SH-SY5Y (cell line): Measurements from ENCODE around the gene MAPK9.

ENCODE experiments used
- GATA2 ChIP-seq: IDR thresholded peaks from 2 replicates; pipeline ENCODE4 v1.6.1; 2011; ENCODE audit warnings: mild to moderate bottlenecking, low read depth, low read length
- GATA3 ChIP-seq: IDR thresholded peaks from 2 replicates; pipeline ENCODE4 v1.6.1; 2011; ENCODE audit warnings: low read depth, mild to moderate bottlenecking, low read length, moderate library complexity

Gene MAPK9

DNA sequence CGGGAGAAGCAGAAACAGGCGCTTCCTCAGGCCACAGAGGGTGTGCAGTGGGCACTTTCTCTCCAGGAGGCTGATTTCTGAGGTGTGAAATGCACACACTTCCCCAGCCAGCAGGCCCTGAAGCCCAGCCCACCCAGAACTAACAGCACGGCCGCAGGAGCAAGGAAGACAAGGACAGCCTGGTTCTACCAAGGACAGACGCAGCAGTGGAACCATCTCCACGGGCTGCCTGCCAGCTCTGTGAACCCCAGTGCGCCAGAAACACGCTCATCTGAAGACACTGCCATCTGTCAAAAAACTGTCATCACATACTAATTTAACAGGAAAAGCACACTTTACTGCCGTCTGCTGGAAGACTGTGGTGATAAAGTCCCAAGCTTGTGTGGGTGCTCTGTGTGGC is 40.7 kb downstream of the MAPK9 start:
- TF ChIP-seq GATA3, result no peak
- TF ChIP-seq GATA2, result no peak

DNA sequence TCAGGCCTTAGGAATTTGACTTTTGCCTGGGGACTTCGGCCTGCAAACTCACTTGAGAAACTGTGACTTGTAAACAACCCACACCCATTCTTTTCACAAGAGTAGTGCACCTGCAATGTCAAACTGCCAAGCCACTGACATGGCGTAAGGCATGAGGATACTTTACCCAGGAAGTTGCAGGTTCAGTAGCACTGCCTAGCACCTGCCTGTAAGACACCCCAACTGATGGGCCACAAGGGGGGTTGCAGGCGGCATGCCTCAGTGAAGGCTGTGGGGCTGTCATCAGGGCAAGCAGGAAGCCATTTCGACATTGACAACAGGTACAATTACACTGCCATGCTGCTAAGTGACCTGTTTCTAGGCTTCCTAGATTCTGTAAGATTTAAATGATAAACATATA is 41.6 kb downstream of the MAPK9 start:
- TF ChIP-seq GATA3 (no peak), GATA2 (no peak)

- no peak for TF ChIP-seq GATA2
Observed at GRCh38 chr5:180241600-180241999, 50.3 kb downstream of the MAPK9 start.

GRCh38 chr5:180238631-180239030 is 53.3 kb downstream of the MAPK9 start:
- TF ChIP-seq GATA2, result no peak

GRCh38 chr5:180235846-180236245 is 56.0 kb downstream of the MAPK9 start:
- TF ChIP-seq GATA3, result no peak
- TF ChIP-seq GATA2, result no peak

DNA sequence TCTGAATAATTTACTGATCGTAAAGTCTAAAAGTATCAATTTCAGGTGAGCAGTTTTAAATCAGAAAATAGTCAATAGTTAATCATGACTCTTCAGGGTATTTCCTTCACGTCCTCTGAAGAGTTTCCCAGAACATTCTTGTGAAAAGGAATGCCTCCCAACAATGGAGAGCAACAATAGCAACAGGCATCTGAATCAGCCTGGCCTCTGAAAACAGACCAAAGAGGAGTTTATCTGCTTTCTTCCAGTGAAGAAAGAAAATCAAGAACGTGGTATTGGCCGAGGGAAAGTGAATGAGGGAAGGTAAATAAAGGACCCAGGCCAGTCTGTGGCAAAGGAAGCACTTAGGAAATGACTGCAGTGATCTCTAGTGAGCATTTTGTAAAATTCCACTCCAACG is 56.8 kb downstream of the MAPK9 start:
- TF ChIP-seq GATA2 (no peak), GATA3 (no peak)

DNA sequence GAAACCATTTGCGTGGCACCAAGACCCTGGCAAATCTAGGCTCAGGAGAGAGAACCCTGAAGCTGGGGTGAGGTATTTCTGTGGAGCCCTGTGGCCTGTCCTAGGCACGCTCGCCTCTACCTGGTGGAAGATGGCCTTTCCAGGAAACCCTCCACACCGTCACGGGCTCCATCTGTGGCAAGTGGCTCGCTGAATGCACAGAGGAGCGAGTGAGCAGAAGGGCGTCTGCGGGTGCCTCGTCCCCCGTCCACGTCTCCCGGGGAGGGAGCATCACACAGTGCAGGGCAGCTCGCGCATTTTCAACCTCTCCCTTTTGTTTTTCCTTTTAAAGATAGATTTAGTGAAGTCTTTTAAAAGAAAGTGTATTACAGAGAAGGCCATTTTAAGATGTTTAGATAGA is 57.6 kb downstream of the MAPK9 start:
- TF ChIP-seq GATA3 (no peak), GATA2 (no peak)

DNA sequence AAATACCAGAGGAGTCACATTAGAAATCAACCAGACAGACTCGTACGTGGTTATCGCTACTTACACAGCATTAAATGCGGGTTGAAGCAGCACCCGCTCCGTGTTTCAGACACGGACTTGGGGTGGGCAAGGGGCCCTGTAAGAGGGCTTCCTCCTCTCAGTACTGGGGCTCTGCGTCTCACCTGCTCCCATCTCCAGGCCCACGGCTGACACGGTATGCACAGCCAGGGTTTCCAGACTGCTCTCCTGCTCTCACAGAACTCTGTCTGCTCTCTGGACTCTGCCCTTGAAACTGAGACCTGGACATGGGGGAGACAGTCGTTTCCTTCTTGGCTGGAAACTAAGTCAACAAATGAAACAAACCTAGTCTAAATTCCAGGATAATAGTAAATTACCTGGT is 58.2 kb downstream of the MAPK9 start:
- no peak for TF ChIP-seq GATA3
- no peak for TF ChIP-seq GATA2

DNA sequence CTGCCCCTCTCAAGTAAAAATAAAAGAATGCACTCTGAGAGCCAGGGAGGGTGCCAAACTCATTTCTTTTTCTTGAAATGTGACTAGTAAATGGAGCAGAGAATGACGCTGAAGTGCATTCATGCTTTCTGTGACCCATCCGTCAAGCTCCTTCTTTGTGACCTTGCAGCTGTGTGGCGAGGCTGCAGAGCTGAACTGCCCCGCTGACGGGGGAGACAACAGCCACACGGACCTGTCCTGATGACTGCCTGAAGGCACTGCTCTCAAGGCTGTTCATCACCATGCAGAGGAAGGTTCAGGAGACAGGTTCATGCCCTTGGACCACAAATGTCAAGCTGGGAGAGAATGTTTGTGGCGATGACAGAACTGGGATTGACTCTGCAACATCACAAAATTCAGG is 61.9 kb downstream of the MAPK9 start:
- no peak for TF ChIP-seq GATA3
- TF ChIP-seq GATA2, result no peak

DNA sequence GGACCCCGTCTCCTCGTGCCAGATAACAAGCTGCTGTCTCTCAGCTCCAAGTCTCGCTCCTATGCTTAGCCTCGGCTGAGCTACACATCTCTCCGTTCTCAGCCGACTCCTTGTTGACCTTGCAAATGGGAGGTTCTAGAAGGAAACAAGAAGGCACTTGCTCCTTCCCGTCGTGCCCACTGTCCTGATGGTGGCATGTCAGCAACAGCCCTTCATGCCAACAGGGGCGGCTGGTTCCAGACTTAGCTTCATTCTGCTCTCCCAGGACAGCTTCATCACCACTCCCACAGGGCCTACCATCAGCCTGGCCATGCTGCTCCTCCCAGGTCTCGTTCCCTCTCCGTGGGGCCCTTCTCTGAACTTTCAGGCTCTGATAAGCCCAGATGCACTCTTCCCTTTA is 69.8 kb downstream of the MAPK9 start:
- TF ChIP-seq GATA3, result no peak
- no peak for TF ChIP-seq GATA2

- TF ChIP-seq GATA2, result no peak
- TF ChIP-seq GATA3, result no peak
Observed at GRCh38 chr5:180217797-180218196, 74.1 kb downstream of the MAPK9 start.

- no peak for TF ChIP-seq GATA3
- TF ChIP-seq GATA2, result no peak
Observed at GRCh38 chr5:180216646-180217171, 75.2 kb downstream of the MAPK9 start.

- TF ChIP-seq GATA2 (no peak), GATA3 (no peak)
Observed at GRCh38 chr5:180215783-180216630, 75.9 kb downstream of the MAPK9 start.

DNA sequence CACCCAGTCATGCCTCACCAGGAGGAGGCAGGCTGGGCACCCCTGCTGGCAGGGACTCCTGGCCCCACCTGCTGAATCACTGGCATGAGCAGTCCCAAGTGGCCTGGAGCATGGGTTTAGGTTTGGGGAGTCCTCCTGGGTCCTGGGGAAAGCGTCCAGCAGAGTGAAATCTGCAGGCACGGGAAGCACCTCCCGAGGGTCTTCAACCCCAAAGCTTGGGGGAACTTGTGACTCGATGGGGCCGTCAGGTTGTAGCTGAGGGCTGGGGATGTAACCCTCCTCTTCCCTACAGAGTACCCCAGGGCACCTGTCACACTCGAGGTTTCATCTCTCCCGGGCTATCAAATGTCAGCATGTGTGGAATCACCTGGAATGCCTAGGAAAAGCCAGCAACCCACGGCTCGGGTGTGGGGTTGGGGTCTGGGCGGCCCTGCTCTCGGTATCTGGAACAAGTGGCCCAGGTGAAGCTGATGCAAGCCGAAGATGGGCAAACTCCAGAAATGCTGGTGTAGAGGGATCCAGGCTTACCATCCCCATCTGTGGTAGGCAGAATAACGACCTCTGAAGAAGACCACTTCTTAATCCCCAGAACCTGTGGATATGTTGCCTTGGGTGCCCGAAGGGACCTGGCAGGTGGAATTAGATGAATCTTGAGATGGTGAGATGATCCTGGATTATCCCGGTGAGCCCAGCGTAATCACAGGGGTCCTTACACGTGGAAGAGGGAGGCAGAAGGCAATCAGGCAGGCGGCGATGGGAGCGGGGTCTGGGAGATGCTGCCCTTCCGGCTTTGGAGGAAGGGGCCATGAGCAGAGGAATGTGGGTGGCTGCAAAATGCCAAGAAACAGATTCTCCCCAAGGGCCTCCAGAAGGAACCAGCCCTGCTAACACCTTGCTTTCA is 76.8 kb downstream of the MAPK9 start:
- TF ChIP-seq GATA2 (no peak), GATA3 (no peak)
